Right atrium auricular region (tissue), 2 donors: ENCODE measurements around the gene POFUT2. TPM values are rescaled to one million over a fixed set of nuclear protein-coding genes. Genes with fewer than 3 reads are reported as not detected.

ENCODE experiments used
- DNase-seq: peaks from one replicate; pipeline ENCODE4 v3.0.0-alpha.2; 2019; ENCODE audit warnings: low spot score
- H3K27ac ChIP-seq, 2 donors: fragments of 200-600 bp; sonication (generic); 1 replicate in 1 of 2; 2 replicates in 1 of 2; pipeline ENCODE4 v1.5.1; 2016 to 2019
- H3K27me3 ChIP-seq, 2 donors: fragments of 200-600 bp; sonication (generic); one replicate each; pipeline versions ENCODE4 v1.5.1 to v1.6.0; 2017 to 2019
- H3K36me3 ChIP-seq: fragments of 200-600 bp; sonication (generic); one replicate; pipeline ENCODE4 v1.5.1; 2016
- H3K4me1 ChIP-seq, 2 donors: fragments of 200-600 bp; sonication (generic); one replicate each; pipeline versions ENCODE4 v1.5.1 to v1.6.0; 2017 to 2019
- H3K4me3 ChIP-seq, 2 donors: fragments of 200-600 bp; sonication (generic); 1 replicate in 1 of 2; 2 replicates in 1 of 2; pipeline ENCODE4 v1.5.1; 2017 to 2019; ENCODE audit warnings: mild to moderate bottlenecking in 1 of 2, moderate library complexity in 1 of 2
- H3K9me3 ChIP-seq, 2 donors: fragments of 200-600 bp; sonication (generic); one replicate each; pipeline ENCODE4 v1.5.1; 2019
- total RNA-seq, 2 donors: library from RNA; depleted of rRNA; stranded (reverse); fragments of >200 nt; gene quantifications; one replicate each; pipeline ENCODE4 v1.1.0, GENCODE V29; 2016
- TF ChIP-seq, protein P1 (sequence below), 2 donors: fragments of 200-600 bp; sonication (generic); IDR thresholded peaks; one replicate each; pipeline ENCODE4 v1.5.1; 2019; ENCODE audit warnings: antibody characterized with exemption in 2 of 2

The POFUT2 gene
- total RNA-seq, 2 donors from 2014 or later = 5.8 to 12.0 TPM

DNA sequence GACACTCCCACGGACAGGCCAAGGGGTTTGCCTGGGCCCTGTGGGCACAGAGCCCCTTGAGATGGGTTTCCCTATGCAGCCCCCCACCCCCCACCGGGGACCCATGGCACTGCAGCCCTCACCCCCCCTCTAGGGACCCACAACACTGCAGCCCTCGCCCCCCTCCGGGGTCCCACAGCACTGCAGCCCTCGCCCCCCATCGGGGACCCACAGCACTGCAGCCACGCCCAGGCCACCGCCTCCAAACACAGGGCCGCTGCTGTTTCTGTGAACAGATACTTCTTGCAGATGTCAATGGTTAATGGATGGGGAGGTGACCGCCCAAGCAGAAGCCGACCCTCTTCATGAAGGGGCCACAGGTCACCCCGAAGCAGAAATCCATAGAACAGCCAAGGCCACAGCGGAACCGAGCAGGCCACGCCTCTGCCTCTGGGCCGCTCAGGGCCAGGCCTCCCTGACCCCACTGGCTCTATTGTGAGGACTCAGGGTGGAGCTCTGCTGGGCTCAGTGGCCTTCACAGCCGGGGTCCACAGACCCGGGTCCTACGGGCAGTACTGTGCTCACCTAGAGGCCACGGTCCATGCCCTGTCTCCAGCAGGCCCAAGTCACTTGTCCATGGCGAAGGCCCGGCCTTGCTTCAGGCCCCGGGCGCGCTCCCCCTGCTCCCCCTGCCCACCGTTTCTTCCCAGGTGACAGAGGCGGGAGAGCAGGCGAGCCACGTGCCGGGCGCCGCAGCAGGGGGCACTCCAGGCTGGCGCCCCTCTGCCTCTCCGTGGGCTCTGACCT, 4.1 kb upstream of the POFUT2 start:
- TF ChIP-seq, protein P1, sequence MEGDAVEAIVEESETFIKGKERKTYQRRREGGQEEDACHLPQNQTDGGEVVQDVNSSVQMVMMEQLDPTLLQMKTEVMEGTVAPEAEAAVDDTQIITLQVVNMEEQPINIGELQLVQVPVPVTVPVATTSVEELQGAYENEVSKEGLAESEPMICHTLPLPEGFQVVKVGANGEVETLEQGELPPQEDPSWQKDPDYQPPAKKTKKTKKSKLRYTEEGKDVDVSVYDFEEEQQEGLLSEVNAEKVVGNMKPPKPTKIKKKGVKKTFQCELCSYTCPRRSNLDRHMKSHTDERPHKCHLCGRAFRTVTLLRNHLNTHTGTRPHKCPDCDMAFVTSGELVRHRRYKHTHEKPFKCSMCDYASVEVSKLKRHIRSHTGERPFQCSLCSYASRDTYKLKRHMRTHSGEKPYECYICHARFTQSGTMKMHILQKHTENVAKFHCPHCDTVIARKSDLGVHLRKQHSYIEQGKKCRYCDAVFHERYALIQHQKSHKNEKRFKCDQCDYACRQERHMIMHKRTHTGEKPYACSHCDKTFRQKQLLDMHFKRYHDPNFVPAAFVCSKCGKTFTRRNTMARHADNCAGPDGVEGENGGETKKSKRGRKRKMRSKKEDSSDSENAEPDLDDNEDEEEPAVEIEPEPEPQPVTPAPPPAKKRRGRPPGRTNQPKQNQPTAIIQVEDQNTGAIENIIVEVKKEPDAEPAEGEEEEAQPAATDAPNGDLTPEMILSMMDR (IDR thresholded peaks at IDR 0.05) = no peak
- H3K4me3 ChIP-seq = no peak overlapping the region
- no peaks in the 10 kb centered on the region for H3K9me3 ChIP-seq
- H3K36me3 ChIP-seq = no peaks in the 10 kb centered on the region
- DNase-seq = peak; percentile 61
- peaks cover 3 to 59% of the 10 kb centered on the region in 2 donors for H3K4me1 ChIP-seq
- no peaks in the 10 kb centered on the region for H3K27me3 ChIP-seq
- H3K27ac ChIP-seq = peak overlapping the region; percentile 88 to 96

DNA sequence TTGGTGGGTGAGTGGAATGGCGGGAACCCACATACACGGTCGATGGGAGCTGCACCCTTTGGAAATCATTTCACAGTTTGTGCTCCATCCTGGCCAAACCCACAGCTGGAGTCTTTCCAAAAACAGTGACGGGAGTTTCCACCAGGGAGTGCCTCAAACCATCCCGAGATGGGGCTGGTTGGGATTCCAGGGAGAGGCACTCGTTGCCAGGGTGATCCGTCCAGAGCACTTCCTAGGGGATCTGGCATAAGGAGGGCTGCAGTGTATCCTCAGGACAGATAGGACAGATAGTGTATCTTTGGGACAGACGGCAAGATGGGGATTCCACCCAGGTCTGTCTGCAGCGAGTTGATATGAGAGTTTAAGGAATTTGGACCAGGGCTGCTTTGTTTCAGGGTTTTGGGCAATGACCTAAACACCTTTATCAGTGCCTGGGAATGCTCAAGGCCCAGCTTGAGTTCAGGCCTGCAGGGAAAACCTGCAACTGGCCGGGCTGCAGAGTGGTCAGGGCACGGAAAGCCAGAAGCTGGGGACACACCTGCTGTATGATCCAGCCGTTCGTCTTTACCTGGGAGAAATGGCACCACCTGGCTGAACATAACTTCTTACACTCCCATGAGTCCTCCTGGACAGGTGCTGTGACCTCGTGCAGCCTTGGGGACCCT, 3.4 kb upstream of the POFUT2 start:
- H3K27ac ChIP-seq = peak overlapping the region in 1 of 2 donors; percentile 88
- H3K27me3 ChIP-seq = no peaks in the 10 kb centered on the region
- DNase-seq = peak; percentile 75
- peaks cover under 1% of the 10 kb centered on the region for H3K36me3 ChIP-seq
- peaks cover 3 to 65% of the 10 kb centered on the region in 2 donors for H3K4me1 ChIP-seq
- TF ChIP-seq, protein P1 (IDR thresholded peaks at IDR 0.05) = no peak
- no peaks in the 10 kb centered on the region for H3K9me3 ChIP-seq
- H3K4me3 ChIP-seq = no peak overlapping the region

DNA sequence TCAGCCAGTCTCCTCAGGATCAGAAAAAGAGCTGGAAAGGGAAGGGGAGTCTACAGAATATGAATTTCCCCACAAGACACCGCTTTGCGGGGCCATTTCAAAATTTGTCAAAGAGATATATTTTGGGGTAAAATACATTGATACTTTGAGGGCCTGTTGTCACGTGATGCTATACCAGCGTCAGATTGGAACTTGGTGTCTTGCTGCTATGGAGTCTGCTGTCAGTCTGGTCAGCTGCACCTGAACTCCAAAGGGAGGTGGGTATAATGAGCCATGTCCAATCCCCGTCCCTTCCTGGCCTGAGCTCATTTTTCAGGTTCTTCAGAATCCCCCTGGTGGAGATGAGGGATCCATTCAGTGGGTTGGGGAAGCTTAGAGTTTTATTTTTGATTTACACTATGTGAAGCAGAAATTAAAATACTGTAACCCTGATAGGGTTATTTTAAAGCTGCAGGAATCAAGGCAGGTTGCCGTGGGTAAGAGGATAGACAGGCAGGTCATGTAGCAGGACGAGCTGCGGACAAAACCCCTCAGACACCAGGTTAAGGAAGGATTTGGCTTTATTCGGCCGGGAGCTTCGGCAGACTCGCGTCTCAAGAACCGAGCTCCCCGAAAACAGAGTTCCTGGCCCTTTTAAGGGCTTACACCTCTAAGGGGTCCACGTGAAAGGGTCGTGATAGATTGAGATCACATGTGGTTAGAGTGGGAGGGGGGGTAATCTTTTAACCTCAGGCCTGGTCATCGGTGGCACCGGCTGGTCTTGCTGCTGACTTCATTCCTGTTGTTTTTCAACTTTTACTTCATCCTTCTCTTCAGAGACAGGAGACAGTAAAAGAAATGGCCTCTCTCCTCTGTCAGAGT, 2.2 kb upstream of the POFUT2 start:
- peak; percentile 50 for DNase-seq
- Histone ChIP-seq H3K9me3 (no peaks in the 10 kb centered on the region), H3K27ac (no peak overlapping the region), H3K4me1 (peaks cover 3 to 58% of the 10 kb centered on the region in 2 donors), H3K36me3 (peaks cover 12% of the 10 kb centered on the region), H3K27me3 (no peaks in the 10 kb centered on the region), H3K4me3 (no peak overlapping the region)
- TF ChIP-seq, protein P1 (IDR thresholded peaks at IDR 0.05) = no peak

DNA sequence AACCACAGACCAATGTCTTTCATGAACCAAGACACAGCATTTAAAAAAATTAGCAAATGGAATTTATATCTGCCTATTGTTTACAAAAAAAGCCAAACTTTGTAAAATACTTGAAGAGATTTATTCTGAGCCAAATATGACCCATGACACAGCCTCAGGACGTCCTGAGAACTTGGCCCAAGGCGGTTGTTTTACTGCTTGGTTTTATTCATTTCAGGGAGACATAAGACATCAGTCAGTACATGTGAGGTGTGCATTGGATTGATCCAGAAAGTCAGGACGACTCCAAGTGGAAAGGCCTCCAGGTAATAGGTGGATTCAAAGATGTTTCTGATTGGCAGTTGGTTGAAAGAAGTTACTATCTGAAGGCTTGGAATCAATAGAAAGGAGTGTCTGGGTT, 1.4 kb upstream of the POFUT2 start:
- no peak overlapping the region for H3K4me3 ChIP-seq
- peak; percentile 49 for DNase-seq
- TF ChIP-seq, protein P1 (IDR thresholded peaks at IDR 0.05) = no peak
- H3K27ac ChIP-seq = peak overlapping the region in 1 of 2 donors; percentile 87
- H3K27me3 ChIP-seq = no peaks in the 10 kb centered on the region
- peaks cover 20% of the 10 kb centered on the region for H3K36me3 ChIP-seq
- H3K9me3 ChIP-seq = no peaks in the 10 kb centered on the region
- peaks cover 3 to 51% of the 10 kb centered on the region in 2 donors for H3K4me1 ChIP-seq

DNA sequence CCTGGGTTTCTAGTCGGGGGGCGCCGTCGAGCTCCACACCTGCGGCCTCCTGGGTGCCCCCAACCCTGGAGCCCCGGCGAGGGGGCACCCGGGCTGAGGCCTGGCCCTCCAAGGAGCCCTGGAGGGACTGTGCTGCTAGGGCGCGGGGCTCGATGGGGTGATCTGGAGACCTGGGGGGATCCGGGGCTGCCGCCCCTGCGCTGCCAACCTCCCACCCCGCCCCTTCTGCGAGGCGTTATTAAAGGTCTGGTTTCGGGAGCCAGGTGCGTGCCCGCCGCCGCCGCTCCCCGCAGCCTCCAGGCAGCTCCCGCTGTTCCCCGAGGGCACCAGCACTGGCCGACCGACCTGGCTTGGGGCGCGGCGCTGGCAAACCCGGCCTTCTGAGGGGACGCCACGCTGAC, 746 bp upstream of the POFUT2 start:
- H3K27ac ChIP-seq = peak overlapping the region; percentile 83 to 87

More for the DNA sequence above, 746 bp upstream of the POFUT2 start:
- no peaks in the 10 kb centered on the region for H3K27me3 ChIP-seq
- peaks cover 27% of the 10 kb centered on the region for H3K36me3 ChIP-seq
- H3K4me1 ChIP-seq = peaks cover 3 to 44% of the 10 kb centered on the region in 2 donors
- H3K9me3 ChIP-seq = no peaks in the 10 kb centered on the region
- TF ChIP-seq, protein P1 (IDR thresholded peaks at IDR 0.05) = no peak
- peak overlapping the region; percentile 80 to 96 for H3K4me3 ChIP-seq
- DNase-seq = peak; percentile 56
